Stimulated activated CD8-positive, alpha-beta memory T cell treated with anti-CD3 and anti-CD28 coated beads, Interleukin-7, amount 100 ng/mL, for 24 hours (primary cell): ENCODE results near the gene ZCCHC2.

ENCODE experiments used
- DNase-seq: peaks from one replicate; pipeline ENCODE4 v3.0.0-alpha.2; 2020; ENCODE audit warnings: low read depth

The ZCCHC2 gene

GRCh38 chr18:62522504-62523254, at the start of gene ZCCHC2:
ZCCHC2 (plus strand) TSS chr18:62523025; CDS start chr18:62523425, 400 bp downstream.
- peak; percentile 96 for DNase-seq

- no peak for DNase-seq
These were observed 43.3 kb upstream of the ZCCHC2 start for GRCh38 chr18:62479574-62479973.

- DNase-seq: no peak
These were observed 41.9 kb upstream of the ZCCHC2 start for GRCh38 chr18:62480927-62481326.

- DNase-seq: no peak
These were observed 37.9 kb upstream of the ZCCHC2 start for GRCh38 chr18:62484941-62485340.

- no peak for DNase-seq
These were observed 37.1 kb upstream of the ZCCHC2 start for GRCh38 chr18:62485684-62486083.

GRCh38 chr18:62486290-62486964, 36.4 kb upstream of the ZCCHC2 start:
- DNase-seq: no peak

- DNase-seq: no peak
These were observed 35.7 kb upstream of the ZCCHC2 start for GRCh38 chr18:62487161-62487560.

- no peak for DNase-seq
These were observed 31.7 kb upstream of the ZCCHC2 start for GRCh38 chr18:62490967-62491695.

GRCh38 chr18:62493033-62493862, 29.6 kb upstream of the ZCCHC2 start:
- DNase-seq: no peak

- DNase-seq: no peak
These were observed 28.1 kb upstream of the ZCCHC2 start for GRCh38 chr18:62494764-62495163.

- no peak for DNase-seq
These were observed 26.6 kb upstream of the ZCCHC2 start for GRCh38 chr18:62496262-62496661.

GRCh38 chr18:62497190-62497772, 25.5 kb upstream of the ZCCHC2 start:
- no peak for DNase-seq

GRCh38 chr18:62498616-62499262, 24.1 kb upstream of the ZCCHC2 start:
- DNase-seq: no peak

GRCh38 chr18:62499263-62499650, 23.6 kb upstream of the ZCCHC2 start:
- DNase-seq: no peak

- no peak for DNase-seq
These were observed 22.7 kb upstream of the ZCCHC2 start for GRCh38 chr18:62500174-62500573.

- no peak for DNase-seq
These were observed 21.7 kb upstream of the ZCCHC2 start for GRCh38 chr18:62500966-62501591.

- DNase-seq: no peak
These were observed 16.9 kb upstream of the ZCCHC2 start for GRCh38 chr18:62505669-62506494.

GRCh38 chr18:62506495-62507143, 16.2 kb upstream of the ZCCHC2 start:
- DNase-seq: no peak

GRCh38 chr18:62509779-62510178, 13.0 kb upstream of the ZCCHC2 start:
- DNase-seq: no peak
